GM10266 (cell line): ENCODE measurements around the gene GDI1.

ENCODE experiments used
- DNase-seq: peaks from one replicate; pipeline ENCODE4 v3.0.0; 2012; ENCODE audit errors: extremely low spot score
- TF ChIP-seq, protein P1 (sequence below): IDR thresholded peaks from 2 replicates; pipeline ENCODE4 v1.5.1; 2012; ENCODE audit warnings: mild to moderate bottlenecking, low read depth; ENCODE audit not compliant: control insufficient read depth, insufficient read depth; ENCODE audit errors: missing control alignments

The GDI1 gene

DNA sequence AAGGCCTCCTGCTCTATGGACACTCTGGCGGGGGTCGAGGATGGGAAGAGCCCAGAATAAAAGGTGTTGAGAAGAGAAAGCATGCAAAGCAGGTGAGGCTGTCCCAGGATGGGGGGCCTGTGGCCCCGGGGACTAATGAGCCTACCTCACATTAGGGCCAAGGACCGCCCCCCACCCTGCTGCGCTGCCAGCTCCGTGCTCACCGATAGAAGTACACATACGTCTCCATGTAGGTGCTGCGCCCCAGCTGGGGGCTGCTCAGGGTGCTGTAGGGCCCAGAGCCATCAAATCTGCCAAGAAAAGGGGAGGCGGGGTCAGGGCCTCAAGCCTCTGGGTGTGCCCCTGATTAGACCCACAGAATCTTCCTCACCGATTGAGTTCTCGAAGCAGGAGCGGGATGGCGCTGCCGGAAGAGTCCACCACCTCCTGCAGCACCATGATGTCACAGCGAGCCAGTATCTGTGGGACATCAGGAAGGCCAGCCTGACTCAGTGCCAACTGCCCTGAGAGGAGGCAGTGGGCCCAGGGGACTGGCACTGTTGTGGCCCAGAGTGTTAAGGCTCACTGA is 32.2 kb upstream of the GDI1 start:
- TF ChIP-seq, protein P1, sequence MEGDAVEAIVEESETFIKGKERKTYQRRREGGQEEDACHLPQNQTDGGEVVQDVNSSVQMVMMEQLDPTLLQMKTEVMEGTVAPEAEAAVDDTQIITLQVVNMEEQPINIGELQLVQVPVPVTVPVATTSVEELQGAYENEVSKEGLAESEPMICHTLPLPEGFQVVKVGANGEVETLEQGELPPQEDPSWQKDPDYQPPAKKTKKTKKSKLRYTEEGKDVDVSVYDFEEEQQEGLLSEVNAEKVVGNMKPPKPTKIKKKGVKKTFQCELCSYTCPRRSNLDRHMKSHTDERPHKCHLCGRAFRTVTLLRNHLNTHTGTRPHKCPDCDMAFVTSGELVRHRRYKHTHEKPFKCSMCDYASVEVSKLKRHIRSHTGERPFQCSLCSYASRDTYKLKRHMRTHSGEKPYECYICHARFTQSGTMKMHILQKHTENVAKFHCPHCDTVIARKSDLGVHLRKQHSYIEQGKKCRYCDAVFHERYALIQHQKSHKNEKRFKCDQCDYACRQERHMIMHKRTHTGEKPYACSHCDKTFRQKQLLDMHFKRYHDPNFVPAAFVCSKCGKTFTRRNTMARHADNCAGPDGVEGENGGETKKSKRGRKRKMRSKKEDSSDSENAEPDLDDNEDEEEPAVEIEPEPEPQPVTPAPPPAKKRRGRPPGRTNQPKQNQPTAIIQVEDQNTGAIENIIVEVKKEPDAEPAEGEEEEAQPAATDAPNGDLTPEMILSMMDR: no peak
- no peak for DNase-seq

DNA sequence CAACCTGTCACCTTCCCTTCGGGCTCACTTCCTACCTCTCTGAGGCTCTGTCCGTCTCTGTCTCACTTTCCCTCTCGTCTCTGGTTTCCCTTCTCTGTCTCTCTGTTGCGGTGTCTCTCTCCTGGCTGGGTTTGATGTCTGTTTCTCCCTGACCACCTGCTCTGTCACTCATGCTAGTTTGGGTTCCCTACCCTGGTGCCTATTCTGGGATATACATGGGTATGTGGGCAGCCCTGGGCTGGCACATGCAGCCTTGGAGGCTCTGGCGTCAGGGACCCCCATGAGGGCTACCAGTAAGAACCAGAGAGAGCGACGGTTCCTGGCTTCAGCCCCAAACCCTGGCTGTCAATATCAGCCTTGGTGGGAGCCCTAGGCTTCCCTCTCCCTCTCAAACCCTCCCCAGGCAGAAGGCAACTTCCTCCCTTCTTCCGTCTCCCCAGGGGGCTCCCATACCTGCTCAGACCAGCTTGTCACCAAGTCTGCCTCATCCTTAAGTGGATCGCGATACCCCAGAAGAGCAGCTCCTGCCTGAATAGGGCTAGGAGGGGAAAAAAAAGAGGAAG is 28.2 kb upstream of the GDI1 start:
- no peak for DNase-seq
- TF ChIP-seq, protein P1: no peak

DNA sequence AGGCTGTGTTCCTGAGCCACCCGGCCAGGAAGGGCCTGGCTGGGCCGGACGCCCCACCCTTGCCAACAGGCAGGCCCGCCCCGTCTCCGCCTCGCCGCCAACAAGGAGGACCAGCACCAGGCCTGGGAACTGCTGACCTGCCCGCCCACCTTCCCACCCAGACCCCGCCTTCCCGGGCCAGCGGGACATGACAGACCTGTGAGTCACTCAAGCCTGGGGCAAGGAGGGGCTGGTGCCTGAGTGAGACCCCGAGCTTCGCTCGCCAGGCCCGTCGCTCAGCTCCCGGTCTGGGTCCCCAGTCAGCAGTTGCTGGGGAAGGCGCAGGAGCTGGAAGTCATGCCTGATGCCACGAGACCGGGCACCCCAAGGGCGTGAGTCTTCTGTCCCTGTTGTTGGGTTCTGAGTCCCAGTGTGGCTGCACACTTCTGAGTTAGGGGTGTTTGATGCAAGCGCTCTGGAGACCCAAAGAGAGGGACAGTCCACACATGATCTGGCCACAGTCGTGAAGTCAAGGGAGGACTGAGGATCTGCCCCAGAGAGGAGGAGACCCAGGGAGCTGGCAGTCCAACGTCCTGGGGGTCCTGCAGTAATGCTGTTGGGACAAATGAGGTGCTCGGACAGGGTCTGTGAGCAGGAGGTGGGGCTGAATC is 27.6 kb upstream of the GDI1 start, which contains the start of gene DNASE1L1:
TSS of gene DNASE1L1 (minus strand) at position 33 of the 650 bp plus-strand sequence. CDS start 3,686 bp downstream, outside the sequence.
- DNase-seq: peak; percentile 75
- TF ChIP-seq, protein P1: no peak

DNA sequence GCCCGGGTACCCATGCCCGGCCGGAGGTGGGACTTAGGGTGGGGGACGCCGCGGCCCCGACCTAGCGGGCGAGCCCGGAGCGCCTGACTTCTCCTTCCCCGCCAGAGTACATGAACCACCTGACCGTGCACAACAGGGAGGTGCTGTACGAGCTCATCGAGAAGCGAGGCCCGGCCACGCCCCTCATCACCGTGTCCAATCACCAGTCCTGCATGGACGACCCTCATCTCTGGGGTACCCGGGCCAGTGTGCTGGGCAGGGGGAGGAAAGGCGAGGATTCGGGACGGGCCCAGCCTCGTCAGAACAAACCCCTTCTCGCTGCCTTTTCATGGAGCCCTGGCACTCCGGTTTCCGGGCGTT is 25.0 kb upstream of the GDI1 start:
- peak; percentile 65 for DNase-seq
- TF ChIP-seq, protein P1: no peak

DNA sequence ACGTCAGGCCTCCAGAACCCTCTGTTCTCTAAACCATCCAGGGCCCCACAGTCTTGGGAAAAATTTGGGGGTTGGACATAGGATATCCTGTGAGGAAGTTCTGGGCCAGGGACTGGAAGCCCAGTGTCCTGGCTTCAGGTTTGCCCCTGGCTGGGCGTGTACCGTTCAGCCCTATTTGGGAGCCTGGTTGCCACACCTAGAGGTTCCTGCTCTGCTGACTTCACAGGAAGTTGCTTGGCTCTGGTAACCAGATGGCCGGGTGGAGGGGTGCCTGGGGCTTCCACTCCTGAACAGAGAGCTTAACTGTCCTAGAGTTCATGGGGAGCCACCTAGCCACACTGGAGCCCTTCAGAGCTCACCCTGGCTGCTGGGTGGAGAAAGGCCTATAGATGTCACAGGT is 24.5 kb upstream of the GDI1 start:
- no peak for DNase-seq
- TF ChIP-seq, protein P1: no peak

DNA sequence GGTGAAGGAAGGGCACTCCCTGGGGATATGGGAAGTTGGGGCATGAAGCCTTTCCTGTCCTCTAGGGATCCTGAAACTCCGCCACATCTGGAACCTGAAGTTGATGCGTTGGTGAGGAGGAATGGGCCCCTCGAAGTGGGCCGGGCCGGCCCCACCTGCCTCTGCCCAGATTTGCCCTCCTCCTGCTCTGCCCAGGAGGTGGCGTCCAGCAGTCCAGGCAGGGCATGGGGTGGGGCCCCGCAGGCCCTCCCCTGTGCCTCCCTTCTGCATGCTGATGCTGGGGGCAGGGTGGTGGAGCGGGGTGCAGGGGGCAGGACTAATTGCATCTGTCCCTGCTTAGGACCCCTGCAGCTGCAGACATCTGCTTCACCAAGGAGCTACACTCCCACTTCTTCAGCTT is 23.8 kb upstream of the GDI1 start:
- TF ChIP-seq, protein P1: no peak
- DNase-seq: no peak

DNA sequence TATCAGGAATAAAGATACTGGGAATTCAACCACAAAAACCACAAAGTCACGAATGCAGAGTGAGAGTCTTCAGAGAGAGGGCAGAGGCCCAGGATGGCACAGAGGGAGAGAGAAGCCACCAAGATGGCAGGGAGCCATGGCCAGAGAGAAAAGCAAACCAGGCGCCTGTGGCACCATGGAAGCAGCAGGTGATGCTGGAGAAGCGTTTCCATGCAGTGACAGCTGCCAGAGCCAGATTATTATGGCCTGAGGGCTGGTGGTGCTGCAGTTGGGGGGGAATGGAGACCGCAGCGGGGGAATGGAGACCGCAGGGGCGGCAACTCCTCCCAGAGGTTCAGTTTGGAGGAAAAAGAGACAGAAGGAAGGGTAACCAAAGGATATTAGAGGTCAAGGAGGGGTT is 19.8 kb upstream of the GDI1 start:
- TF ChIP-seq, protein P1: no peak
- no peak for DNase-seq
